Activated T-cell treated with anti-CD3 and anti-CD28 coated beads for 24 hours (primary cell): ENCODE data around the gene UPK2.

ENCODE experiments used
- DNase-seq: peaks from one replicate; pipeline ENCODE4 v3.0.0-alpha.2; 2020; ENCODE audit warnings: low read depth

Gene UPK2

GRCh38 chr11:118956094-118956846, at the start of gene UPK2:
Gene UPK2, plus strand, starts transcription at chr11:118956298. Its CDS starts 53 bp downstream, at chr11:118956351.
- DNase-seq, result peak; percentile 84

- DNase-seq, result peak; percentile 86
Observed at GRCh38 chr11:118907051-118908042, 48.8 kb upstream of the UPK2 start.

GRCh38 chr11:118908264-118908663, 47.8 kb upstream of the UPK2 start:
- DNase-seq, result no peak

GRCh38 chr11:118908901-118909618, 47.0 kb upstream of the UPK2 start:
- DNase-seq, result no peak

- no peak for DNase-seq
Observed at GRCh38 chr11:118909619-118910308, 46.3 kb upstream of the UPK2 start.

- no peak for DNase-seq
Observed at GRCh38 chr11:118910309-118911112, 45.6 kb upstream of the UPK2 start.

- no peak for DNase-seq
Observed at GRCh38 chr11:118911113-118911879, 44.8 kb upstream of the UPK2 start.

GRCh38 chr11:118911880-118912741, 44.0 kb upstream of the UPK2 start:
- DNase-seq, result peak; percentile 79

GRCh38 chr11:118912742-118913410, 43.2 kb upstream of the UPK2 start:
- DNase-seq, result no peak

- DNase-seq, result no peak
Observed at GRCh38 chr11:118913411-118914125, 42.5 kb upstream of the UPK2 start.

GRCh38 chr11:118914178-118914918, 41.8 kb upstream of the UPK2 start:
- DNase-seq, result no peak

GRCh38 chr11:118914987-118915386, 41.1 kb upstream of the UPK2 start:
- no peak for DNase-seq

- DNase-seq, result no peak
Observed at GRCh38 chr11:118915396-118915795, 40.7 kb upstream of the UPK2 start.

- no peak for DNase-seq
Observed at GRCh38 chr11:118915941-118916841, 39.9 kb upstream of the UPK2 start.

- DNase-seq, result no peak
Observed at GRCh38 chr11:118916842-118917388, 39.2 kb upstream of the UPK2 start.
